BE2C (cell line): Measurements from ENCODE around the gene KCNH6.

Source experiments
- DNase-seq: peaks from one replicate; pipeline ENCODE4 v3.0.0-alpha.2; 2020
- H3K27me3 ChIP-seq: fragments of 250-450 bp; sonication (Bioruptor Pico); 2 replicates; pipeline ENCODE4 v1.5.1; 2020; ENCODE audit warnings: mild to moderate bottlenecking
- H3K36me3 ChIP-seq: fragments of 250-450 bp; sonication (Bioruptor Pico); 2 replicates; pipeline ENCODE4 v1.5.1; 2020; ENCODE audit warnings: mild to moderate bottlenecking
- H3K4me1 ChIP-seq: fragments of 250-450 bp; sonication (Bioruptor Pico); 2 replicates; pipeline ENCODE4 v1.5.1; 2020
- H3K4me3 ChIP-seq: 2 replicates; pipeline ENCODE4 v1.5.1; 2011; ENCODE audit warnings: low read depth, low read length
- H3K9me3 ChIP-seq: fragments of 250-450 bp; sonication (Bioruptor Pico); 2 replicates; pipeline ENCODE4 v1.5.1; 2020
- CTCF ChIP-seq: IDR thresholded peaks from 2 replicates; pipeline ENCODE4 v1.5.1; 2012; ENCODE audit warnings: mild to moderate bottlenecking, low read depth, low read length

The KCNH6 gene

GRCh38 chr17:63568563-63568962 is 45.4 kb downstream of the KCNH6 start:
- no peak overlapping the region for H3K4me3 ChIP-seq
- no peaks in the 10 kb centered on the region; the same call in none of the 2 replicates for H3K4me1 ChIP-seq
- no peaks in the 10 kb centered on the region for H3K9me3 ChIP-seq
- H3K36me3 ChIP-seq = peaks cover 17% of the 10 kb centered on the region
- no peaks in the 10 kb centered on the region for H3K27me3 ChIP-seq
- TF ChIP-seq CTCF = no peak
- no peak for DNase-seq

- TF ChIP-seq CTCF = no peak
- Histone ChIP-seq H3K36me3 (peaks cover 14% of the 10 kb centered on the region), H3K4me1 (no peaks in the 10 kb centered on the region; the same call in none of the 2 replicates), H3K27me3 (no peaks in the 10 kb centered on the region), H3K9me3 (no peaks in the 10 kb centered on the region), H3K4me3 (no peak overlapping the region)
- DNase-seq = no peak
Measured at GRCh38 chr17:63571632-63572310, 48.6 kb downstream of the KCNH6 start.

- TF ChIP-seq CTCF = peak; percentile 69
- Histone ChIP-seq H3K9me3 (no peaks in the 10 kb centered on the region), H3K4me3 (no peak overlapping the region), H3K27me3 (no peaks in the 10 kb centered on the region), H3K4me1 (no peaks in the 10 kb centered on the region; the same call in none of the 2 replicates), H3K36me3 (peaks cover 10% of the 10 kb centered on the region)
- peak; percentile 21 for DNase-seq
Measured at GRCh38 chr17:63573634-63574033, 50.5 kb downstream of the KCNH6 start.

- Histone ChIP-seq H3K4me1 (no peaks in the 10 kb centered on the region; the same call in 1 of the 2 replicates), H3K9me3 (no peaks in the 10 kb centered on the region), H3K36me3 (peaks cover 46% of the 10 kb centered on the region), H3K27me3 (no peaks in the 10 kb centered on the region), H3K4me3 (no peak overlapping the region)
- no peak for DNase-seq
- TF ChIP-seq CTCF = no peak
Measured at GRCh38 chr17:63578027-63578768, 55.0 kb downstream of the KCNH6 start.

GRCh38 chr17:63578769-63579111 is 55.6 kb downstream of the KCNH6 start:
- no peak for DNase-seq
- Histone ChIP-seq H3K9me3 (no peaks in the 10 kb centered on the region), H3K4me3 (no peak overlapping the region), H3K27me3 (no peaks in the 10 kb centered on the region), H3K36me3 (peaks cover 51% of the 10 kb centered on the region), H3K4me1 (no peaks in the 10 kb centered on the region)
- no peak for TF ChIP-seq CTCF

- H3K36me3 ChIP-seq = peaks cover 55% of the 10 kb centered on the region
- H3K9me3 ChIP-seq = no peaks in the 10 kb centered on the region
- no peaks in the 10 kb centered on the region for H3K4me1 ChIP-seq
- DNase-seq = no peak
- no peak for TF ChIP-seq CTCF
- no peak overlapping the region for H3K4me3 ChIP-seq
- H3K27me3 ChIP-seq = no peaks in the 10 kb centered on the region
Measured at GRCh38 chr17:63579633-63580032, 56.5 kb downstream of the KCNH6 start.
